Adipocyte (in vitro differentiated cells): ENCODE measurements around the gene UBR7.
A peak's percentile ranks its signal among the peaks of the same experiment; 100 is the strongest.
"Not testable (repeated sequence)": the region's sequence is repeated elsewhere in the genome, so short reads cannot be mapped to it uniquely, and the experiment has no call there.

Source experiments
- DNase-seq: peaks from one replicate; pipeline ENCODE4 v3.0.0-alpha.2; 2015; ENCODE audit warnings: low read depth
- H3K27me3 ChIP-seq: replicated peaks from 2 replicates; pipeline ENCODE4 v1.7.0; 2013; ENCODE audit warnings: mild to moderate bottlenecking, low read length, moderate library complexity; ENCODE audit not compliant: control insufficient read depth, insufficient read depth
- H3K36me3 ChIP-seq: 2 replicates; pipeline ENCODE4 v1.7.0; 2013; ENCODE audit warnings: low read length, mild to moderate bottlenecking, moderate library complexity; ENCODE audit not compliant: control insufficient read depth, insufficient read depth, severe bottlenecking
- H3K4me1 ChIP-seq: 2 replicates; pipeline ENCODE4 v1.7.0; 2013; ENCODE audit warnings: mild to moderate bottlenecking, low read length, moderate library complexity; ENCODE audit not compliant: control insufficient read depth, insufficient read depth
- H3K4me3 ChIP-seq: 2 replicates; pipeline ENCODE4 v1.7.0; 2013; ENCODE audit warnings: mild to moderate bottlenecking, low read length, moderate library complexity
- H3K9ac ChIP-seq: 2 replicates; pipeline ENCODE4 v1.7.0; 2013; ENCODE audit warnings: mild to moderate bottlenecking, low read length, moderate library complexity
- H3K9me3 ChIP-seq: 2 replicates; pipeline ENCODE4 v1.7.0; 2013; ENCODE audit warnings: mild to moderate bottlenecking, low read length, moderate library complexity; ENCODE audit not compliant: control insufficient read depth

UBR7 gene

GRCh38 chr14:93171376-93171775, 35.7 kb upstream of the UBR7 start:
- Histone ChIP-seq H3K27me3 (no peaks in the 10 kb centered on the region), H3K4me1 (no peaks in the 10 kb centered on the region), H3K9ac (no peak overlapping the region), H3K9me3 (no peaks in the 10 kb centered on the region), H3K36me3 (no peaks in the 10 kb centered on the region), H3K4me3 (no peak overlapping the region)
- no peak for DNase-seq

- no peaks in the 10 kb centered on the region for H3K4me1 ChIP-seq
Measured at GRCh38 chr14:93173943-93174395, 33.1 kb upstream of the UBR7 start.

GRCh38 chr14:93174731-93175130, 32.3 kb upstream of the UBR7 start:
- not testable (repeated sequence) for H3K27me3 ChIP-seq, H3K4me3 ChIP-seq, H3K9ac ChIP-seq, H3K4me1 ChIP-seq, H3K9me3 ChIP-seq, H3K36me3 ChIP-seq, DNase-seq

More at GRCh38 chr14:93173943-93174395, 33.1 kb upstream of the UBR7 start:
- no peaks in the 10 kb centered on the region for H3K9me3 ChIP-seq
- H3K4me3 ChIP-seq: no peak overlapping the region
- DNase-seq: no peak
- no peaks in the 10 kb centered on the region for H3K36me3 ChIP-seq
- no peaks in the 10 kb centered on the region for H3K27me3 ChIP-seq
- no peak overlapping the region for H3K9ac ChIP-seq

- H3K4me3 ChIP-seq: no peak overlapping the region
- H3K4me1 ChIP-seq: no peaks in the 10 kb centered on the region
- no peaks in the 10 kb centered on the region for H3K27me3 ChIP-seq
- no peaks in the 10 kb centered on the region for H3K36me3 ChIP-seq
- H3K9me3 ChIP-seq: no peaks in the 10 kb centered on the region
- no peak overlapping the region for H3K9ac ChIP-seq
- DNase-seq: no peak
Measured at GRCh38 chr14:93175492-93175891, 31.6 kb upstream of the UBR7 start.

GRCh38 chr14:93183596-93184317, 23.3 kb upstream of the UBR7 start:
- peak overlapping the region; percentile 99 for H3K4me3 ChIP-seq
- peaks cover 7% of the 10 kb centered on the region for H3K36me3 ChIP-seq
- H3K27me3 ChIP-seq: no peaks in the 10 kb centered on the region
- DNase-seq: peak; percentile 10
- H3K9ac ChIP-seq: peak overlapping the region; percentile 92
- H3K4me1 ChIP-seq: peaks cover 14% of the 10 kb centered on the region
- no peaks in the 10 kb centered on the region for H3K9me3 ChIP-seq

GRCh38 chr14:93184391-93185348, 22.4 kb upstream of the UBR7 start, which contains the start of the genes LYSET and MOAP1:
Gene LYSET, plus strand, starts transcription at chr14:93185317. Its CDS starts 89 bp downstream, at chr14:93185406.
Gene MOAP1, minus strand, starts transcription at chr14:93184897. Its CDS starts 655 bp downstream, at chr14:93184242.
- DNase-seq: peak; percentile 92
- no peaks in the 10 kb centered on the region for H3K9me3 ChIP-seq
- H3K27me3 ChIP-seq: no peaks in the 10 kb centered on the region
- peak within 1 kb of the TSS; percentile 92 for H3K9ac ChIP-seq
- peak within 1 kb of the TSS; percentile 99 for H3K4me3 ChIP-seq
- H3K4me1 ChIP-seq: peaks cover 14% of the 10 kb centered on the region
- peaks cover 12% of the 10 kb centered on the region for H3K36me3 ChIP-seq

GRCh38 chr14:93185349-93185720, 21.7 kb upstream of the UBR7 start:
- peak overlapping the region; percentile 99 for H3K4me3 ChIP-seq
- H3K9me3 ChIP-seq: no peaks in the 10 kb centered on the region
- no peak for DNase-seq
- H3K4me1 ChIP-seq: peaks cover 14% of the 10 kb centered on the region
- H3K27me3 ChIP-seq: no peaks in the 10 kb centered on the region
- peak overlapping the region; percentile 92 for H3K9ac ChIP-seq
- peaks cover 12% of the 10 kb centered on the region for H3K36me3 ChIP-seq

- H3K36me3 ChIP-seq: peaks cover 12% of the 10 kb centered on the region
- H3K27me3 ChIP-seq: no peaks in the 10 kb centered on the region
- no peaks in the 10 kb centered on the region for H3K9me3 ChIP-seq
- no peak overlapping the region for H3K9ac ChIP-seq
- no peak for DNase-seq
- no peak overlapping the region for H3K4me3 ChIP-seq
- H3K4me1 ChIP-seq: peaks cover 14% of the 10 kb centered on the region
Measured at GRCh38 chr14:93186466-93186865, 20.6 kb upstream of the UBR7 start.

GRCh38 chr14:93186956-93187355, 20.1 kb upstream of the UBR7 start:
- Histone ChIP-seq H3K4me3 (no peak overlapping the region), H3K36me3 (peaks cover 9% of the 10 kb centered on the region), H3K27me3 (no peaks in the 10 kb centered on the region), H3K9ac (no peak overlapping the region), H3K4me1 (peaks cover 14% of the 10 kb centered on the region), H3K9me3 (no peaks in the 10 kb centered on the region)
- no peak for DNase-seq

GRCh38 chr14:93195316-93195999, 11.6 kb upstream of the UBR7 start:
- DNase-seq: no peak

GRCh38 chr14:93199031-93199430, 8.0 kb upstream of the UBR7 start:
- Histone ChIP-seq H3K27me3 (no peaks in the 10 kb centered on the region), H3K4me1 (no peaks in the 10 kb centered on the region), H3K4me3 (no peak overlapping the region), H3K9me3 (no peaks in the 10 kb centered on the region), H3K9ac (no peak overlapping the region), H3K36me3 (no peaks in the 10 kb centered on the region)
- DNase-seq: no peak

More at GRCh38 chr14:93195316-93195999, 11.6 kb upstream of the UBR7 start:
- no peaks in the 10 kb centered on the region for H3K27me3 ChIP-seq
- H3K9me3 ChIP-seq: no peaks in the 10 kb centered on the region
- no peaks in the 10 kb centered on the region for H3K4me1 ChIP-seq
- H3K4me3 ChIP-seq: no peak overlapping the region
- no peak overlapping the region for H3K9ac ChIP-seq
- H3K36me3 ChIP-seq: no peaks in the 10 kb centered on the region
